ENCODE data around the gene DYRK4.

DNA sequence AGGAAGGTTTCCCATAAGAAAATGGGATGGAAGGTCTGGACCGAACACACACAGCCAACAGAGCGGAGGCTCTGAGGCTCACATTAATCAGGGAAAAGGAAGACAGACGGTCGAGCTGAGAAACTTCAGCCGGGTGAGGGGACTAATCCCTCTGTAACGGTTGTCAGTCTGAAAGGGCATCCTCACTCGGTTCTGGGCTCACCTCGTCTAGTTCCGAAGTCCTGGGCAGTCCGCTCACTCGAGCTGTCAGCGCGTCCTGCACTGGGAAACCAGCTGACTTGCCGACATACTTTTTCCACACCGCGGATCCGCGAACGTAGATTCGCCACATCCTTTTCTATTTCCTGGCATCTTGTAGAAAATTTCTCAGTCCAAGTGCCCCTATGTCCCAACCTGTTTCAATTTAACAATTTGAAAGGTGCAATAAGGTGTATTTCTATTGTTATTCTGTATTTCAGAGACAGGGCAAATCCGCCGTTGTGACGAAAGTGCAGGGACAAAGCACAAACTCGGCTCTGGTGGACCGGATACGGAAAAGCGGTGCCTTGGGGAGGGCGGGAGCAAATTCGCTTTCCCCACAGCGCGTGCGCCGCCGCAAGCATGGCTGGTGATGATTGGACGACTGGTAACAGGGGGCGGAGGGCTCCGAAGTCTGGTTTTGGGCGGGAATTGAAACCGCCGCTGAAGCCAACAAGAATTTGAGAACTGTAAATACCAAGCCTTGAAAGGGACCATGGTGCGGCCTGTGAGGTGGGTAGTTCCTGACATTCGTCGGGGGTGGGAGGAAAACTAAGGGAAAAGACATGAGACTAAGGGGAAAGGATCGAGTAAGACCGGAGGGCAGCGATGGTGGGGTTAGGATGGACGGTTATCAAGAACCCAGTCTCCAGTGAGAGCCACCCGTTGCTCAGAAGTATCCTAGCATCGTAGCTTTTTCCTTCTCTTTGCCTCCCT is 23.5 kb upstream of the DYRK4 start, which contains the start of gene RAD51AP1:
- TF ChIP-seq, protein P1, sequence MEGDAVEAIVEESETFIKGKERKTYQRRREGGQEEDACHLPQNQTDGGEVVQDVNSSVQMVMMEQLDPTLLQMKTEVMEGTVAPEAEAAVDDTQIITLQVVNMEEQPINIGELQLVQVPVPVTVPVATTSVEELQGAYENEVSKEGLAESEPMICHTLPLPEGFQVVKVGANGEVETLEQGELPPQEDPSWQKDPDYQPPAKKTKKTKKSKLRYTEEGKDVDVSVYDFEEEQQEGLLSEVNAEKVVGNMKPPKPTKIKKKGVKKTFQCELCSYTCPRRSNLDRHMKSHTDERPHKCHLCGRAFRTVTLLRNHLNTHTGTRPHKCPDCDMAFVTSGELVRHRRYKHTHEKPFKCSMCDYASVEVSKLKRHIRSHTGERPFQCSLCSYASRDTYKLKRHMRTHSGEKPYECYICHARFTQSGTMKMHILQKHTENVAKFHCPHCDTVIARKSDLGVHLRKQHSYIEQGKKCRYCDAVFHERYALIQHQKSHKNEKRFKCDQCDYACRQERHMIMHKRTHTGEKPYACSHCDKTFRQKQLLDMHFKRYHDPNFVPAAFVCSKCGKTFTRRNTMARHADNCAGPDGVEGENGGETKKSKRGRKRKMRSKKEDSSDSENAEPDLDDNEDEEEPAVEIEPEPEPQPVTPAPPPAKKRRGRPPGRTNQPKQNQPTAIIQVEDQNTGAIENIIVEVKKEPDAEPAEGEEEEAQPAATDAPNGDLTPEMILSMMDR (IDR thresholded peaks at IDR 0.05; ENCODE audit: insufficient read depth, low read length, poor library complexity, severe bottlenecking), result no peak
- TF ChIP-seq EZH2phosphoT487 (conservative IDR thresholded peaks at IDR 0.05; ENCODE audit: low read length), result no peak
